Parathyroid adenoma (tissue), 2 donors: Measurements from ENCODE around the gene ANKRD63.

ENCODE experiments used
- H2AFZ ChIP-seq: fragments of 300-600 bp; sonication (generic); one replicate; pipeline ENCODE4 v1.7.0; 2017; ENCODE audit warnings: antibody characterized with exemption, mild to moderate bottlenecking
- H3K27ac ChIP-seq: fragments of 300-600 bp; sonication (generic); one replicate; pipeline ENCODE4 v1.7.0; 2017
- H3K27me3 ChIP-seq: fragments of 300-600 bp; sonication (generic); one replicate; pipeline ENCODE4 v1.7.0; 2017; ENCODE audit warnings: low read length; ENCODE audit not compliant: control insufficient read depth, insufficient read depth
- H3K36me3 ChIP-seq: fragments of 300-600 bp; sonication (generic); one replicate; pipeline ENCODE4 v1.7.0; 2017; ENCODE audit warnings: low read length; ENCODE audit not compliant: control insufficient read depth, insufficient read depth
- H3K4me1 ChIP-seq: fragments of 300-600 bp; sonication (generic); one replicate; pipeline ENCODE4 v1.7.0; 2017; ENCODE audit warnings: control low read depth
- H3K4me2 ChIP-seq: fragments of 300-600 bp; sonication (generic); one replicate; pipeline ENCODE4 v1.7.0; 2017; ENCODE audit warnings: low read length
- H3K4me3 ChIP-seq: fragments of 300-600 bp; sonication (generic); one replicate; pipeline ENCODE4 v1.7.0; 2017; ENCODE audit warnings: low read depth, low read length
- H3K79me2 ChIP-seq: fragments of 300-600 bp; sonication (generic); one replicate; pipeline ENCODE4 v1.7.0; 2017; ENCODE audit warnings: control low read depth
- H3K9ac ChIP-seq: fragments of 300-600 bp; sonication (generic); one replicate; pipeline ENCODE4 v1.7.0; 2017; ENCODE audit warnings: mild to moderate bottlenecking
- H3K9me3 ChIP-seq: fragments of 300-600 bp; sonication (generic); one replicate; pipeline ENCODE4 v1.7.0; 2017; ENCODE audit warnings: low read length; ENCODE audit not compliant: control insufficient read depth
- TF ChIP-seq, protein P1 (sequence below): fragments of 300-600 bp; sonication (generic); IDR thresholded peaks from one replicate; pipeline ENCODE4 v1.7.0; 2017; ENCODE audit warnings: antibody characterized with exemption, mild to moderate bottlenecking
- donor health status: primary hyperparathyroidism.

ANKRD63 gene

GRCh38 chr15:40330368-40330836 lies 47.5 kb upstream of the ANKRD63 start:
- Histone ChIP-seq H3K27me3 (no peaks in the 10 kb centered on the region), H3K27ac (no peak overlapping the region), H3K79me2 (no peaks in the 10 kb centered on the region), H3K4me1 (peaks cover 3% of the 10 kb centered on the region), H3K9ac (no peak overlapping the region), H3K9me3 (no peaks in the 10 kb centered on the region), H3K36me3 (no peaks in the 10 kb centered on the region), H3K4me2 (no peak overlapping the region), H2AFZ (no peak overlapping the region), H3K4me3 (no peak overlapping the region)
- TF ChIP-seq, protein P1, sequence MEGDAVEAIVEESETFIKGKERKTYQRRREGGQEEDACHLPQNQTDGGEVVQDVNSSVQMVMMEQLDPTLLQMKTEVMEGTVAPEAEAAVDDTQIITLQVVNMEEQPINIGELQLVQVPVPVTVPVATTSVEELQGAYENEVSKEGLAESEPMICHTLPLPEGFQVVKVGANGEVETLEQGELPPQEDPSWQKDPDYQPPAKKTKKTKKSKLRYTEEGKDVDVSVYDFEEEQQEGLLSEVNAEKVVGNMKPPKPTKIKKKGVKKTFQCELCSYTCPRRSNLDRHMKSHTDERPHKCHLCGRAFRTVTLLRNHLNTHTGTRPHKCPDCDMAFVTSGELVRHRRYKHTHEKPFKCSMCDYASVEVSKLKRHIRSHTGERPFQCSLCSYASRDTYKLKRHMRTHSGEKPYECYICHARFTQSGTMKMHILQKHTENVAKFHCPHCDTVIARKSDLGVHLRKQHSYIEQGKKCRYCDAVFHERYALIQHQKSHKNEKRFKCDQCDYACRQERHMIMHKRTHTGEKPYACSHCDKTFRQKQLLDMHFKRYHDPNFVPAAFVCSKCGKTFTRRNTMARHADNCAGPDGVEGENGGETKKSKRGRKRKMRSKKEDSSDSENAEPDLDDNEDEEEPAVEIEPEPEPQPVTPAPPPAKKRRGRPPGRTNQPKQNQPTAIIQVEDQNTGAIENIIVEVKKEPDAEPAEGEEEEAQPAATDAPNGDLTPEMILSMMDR = no peak

- no peaks in the 10 kb centered on the region for H3K36me3 ChIP-seq
- no peak overlapping the region for H3K27ac ChIP-seq
- TF ChIP-seq, protein P1 = no peak
- H2AFZ ChIP-seq = no peak overlapping the region
- H3K9me3 ChIP-seq = no peaks in the 10 kb centered on the region
- no peak overlapping the region for H3K4me3 ChIP-seq
- no peaks in the 10 kb centered on the region for H3K79me2 ChIP-seq
- peaks cover 3% of the 10 kb centered on the region for H3K4me1 ChIP-seq
- no peak overlapping the region for H3K9ac ChIP-seq
- no peaks in the 10 kb centered on the region for H3K27me3 ChIP-seq
- H3K4me2 ChIP-seq = no peak overlapping the region
Observed at GRCh38 chr15:40329804-40330203, 46.9 kb upstream of the ANKRD63 start.

DNA sequence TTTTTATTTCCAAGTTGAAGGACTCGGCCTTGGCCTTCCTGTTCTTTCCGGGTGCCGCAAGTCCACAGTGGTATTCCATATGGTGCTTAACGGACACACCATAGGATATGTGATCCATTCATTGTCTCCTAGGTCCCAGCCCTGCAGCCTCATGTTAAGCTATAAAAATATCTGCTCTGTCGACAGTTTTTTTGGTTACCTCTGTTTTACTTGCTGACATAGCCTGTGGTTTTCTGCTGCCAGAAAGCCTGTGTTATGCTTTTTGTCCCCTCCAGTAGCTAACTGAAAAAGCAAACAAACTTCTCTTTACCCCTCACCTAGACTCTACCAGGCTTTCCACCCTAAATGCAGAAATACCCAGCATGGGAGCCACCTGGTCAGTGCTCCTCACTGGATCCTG lies 45.9 kb upstream of the ANKRD63 start:
- TF ChIP-seq, protein P1 = no peak
- H3K4me3 ChIP-seq = no peak overlapping the region
- peaks cover 3% of the 10 kb centered on the region for H3K4me1 ChIP-seq
- no peaks in the 10 kb centered on the region for H3K36me3 ChIP-seq
- H3K27ac ChIP-seq = no peak overlapping the region
- H3K9me3 ChIP-seq = no peaks in the 10 kb centered on the region
- no peaks in the 10 kb centered on the region for H3K27me3 ChIP-seq
- no peak overlapping the region for H3K9ac ChIP-seq
- H3K79me2 ChIP-seq = no peaks in the 10 kb centered on the region
- no peak overlapping the region for H2AFZ ChIP-seq
- no peak overlapping the region for H3K4me2 ChIP-seq

- Histone ChIP-seq H2AFZ (no peak overlapping the region), H3K27me3 (no peaks in the 10 kb centered on the region), H3K79me2 (no peaks in the 10 kb centered on the region), H3K4me3 (no peak overlapping the region), H3K4me1 (peaks cover 3% of the 10 kb centered on the region), H3K9ac (no peak overlapping the region), H3K4me2 (no peak overlapping the region), H3K27ac (no peak overlapping the region), H3K9me3 (no peaks in the 10 kb centered on the region), H3K36me3 (no peaks in the 10 kb centered on the region)
- TF ChIP-seq, protein P1 = no peak
Observed at GRCh38 chr15:40328176-40328575, 45.3 kb upstream of the ANKRD63 start.

DNA sequence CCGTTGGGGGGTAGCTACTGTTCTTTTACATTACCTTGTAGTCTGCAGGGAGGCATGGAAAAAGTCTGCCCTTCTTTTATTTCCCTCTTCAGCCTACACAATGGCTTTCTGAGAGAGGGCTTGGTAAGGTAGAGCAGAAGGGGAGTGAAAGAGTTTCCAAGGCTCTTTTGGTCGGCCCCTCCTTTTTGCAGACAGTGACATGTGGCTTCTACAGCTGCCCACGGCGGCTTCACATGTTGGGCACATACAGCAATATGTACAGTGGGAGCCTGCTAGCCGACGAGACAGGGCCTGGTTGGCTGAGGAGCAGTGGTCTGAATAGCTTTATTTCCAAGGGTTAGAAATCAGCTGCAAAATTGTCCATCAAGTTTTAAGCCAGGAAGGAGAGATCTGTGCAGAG lies 44.6 kb upstream of the ANKRD63 start:
- H3K36me3 ChIP-seq = no peaks in the 10 kb centered on the region
- H3K9me3 ChIP-seq = no peaks in the 10 kb centered on the region
- no peaks in the 10 kb centered on the region for H3K79me2 ChIP-seq
- H3K27me3 ChIP-seq = no peaks in the 10 kb centered on the region
- no peak overlapping the region for H3K27ac ChIP-seq
- no peak overlapping the region for H3K4me3 ChIP-seq
- H2AFZ ChIP-seq = no peak overlapping the region
- H3K4me2 ChIP-seq = no peak overlapping the region
- H3K9ac ChIP-seq = no peak overlapping the region
- TF ChIP-seq, protein P1 = no peak
- H3K4me1 ChIP-seq = peaks cover 3% of the 10 kb centered on the region
